ENCODE measurements around the gene CEP164.
"Not testable (repeated sequence)": the region's sequence is repeated elsewhere in the genome, so short reads cannot be mapped to it uniquely, and the experiment has no call there.

The CEP164 gene

GRCh38 chr11:117443266-117444186 is 115.9 kb downstream of the CEP164 start:
- Histone ChIP-seq H3K4me1 (ENCODE audit: control insufficient read depth, insufficient read depth, low read length) (no peaks in the 10 kb centered on the region), H3K4me3 (ENCODE audit: low read length) (no peak overlapping the region), H3K36me3 (ENCODE audit: control insufficient read depth, insufficient read depth, low read length) (no peaks in the 10 kb centered on the region), H3K9ac (ENCODE audit: low read length) (no peak overlapping the region), H3K27me3 (ENCODE audit: control insufficient read depth, insufficient read depth, low read length) (no peaks in the 10 kb centered on the region), H3K27ac (ENCODE audit: low read depth, low read length) (no peak overlapping the region)

GRCh38 chr11:117444256-117444655 is 116.6 kb downstream of the CEP164 start:
- Histone ChIP-seq H3K4me1 (ENCODE audit: control insufficient read depth, insufficient read depth, low read length) (no peaks in the 10 kb centered on the region), H3K4me3 (ENCODE audit: low read length) (no peak overlapping the region), H3K9ac (ENCODE audit: low read length) (no peak overlapping the region), H3K27me3 (ENCODE audit: control insufficient read depth, insufficient read depth, low read length) (no peaks in the 10 kb centered on the region), H3K36me3 (ENCODE audit: control insufficient read depth, insufficient read depth, low read length) (no peaks in the 10 kb centered on the region), H3K27ac (ENCODE audit: low read depth, low read length) (no peak overlapping the region)

- no peak overlapping the region for H3K27ac ChIP-seq (ENCODE audit: low read depth, low read length)
- H3K4me1 ChIP-seq (ENCODE audit: control insufficient read depth, insufficient read depth, low read length): no peaks in the 10 kb centered on the region
- H3K36me3 ChIP-seq (ENCODE audit: control insufficient read depth, insufficient read depth, low read length): no peaks in the 10 kb centered on the region
- H3K27me3 ChIP-seq (ENCODE audit: control insufficient read depth, insufficient read depth, low read length): no peaks in the 10 kb centered on the region
- no peak overlapping the region for H3K9ac ChIP-seq (ENCODE audit: low read length)
- no peak overlapping the region for H3K4me3 ChIP-seq (ENCODE audit: low read length)
Measured at GRCh38 chr11:117444711-117445658, 117.3 kb downstream of the CEP164 start.

GRCh38 chr11:117449111-117449693 is 121.5 kb downstream of the CEP164 start:
- no peak overlapping the region for H3K27ac ChIP-seq (ENCODE audit: low read depth, low read length)
- H3K36me3 ChIP-seq (ENCODE audit: control insufficient read depth, insufficient read depth, low read length): no peaks in the 10 kb centered on the region
- H3K4me3 ChIP-seq (ENCODE audit: low read length): no peak overlapping the region
- no peaks in the 10 kb centered on the region for H3K4me1 ChIP-seq (ENCODE audit: control insufficient read depth, insufficient read depth, low read length)
- H3K27me3 ChIP-seq (ENCODE audit: control insufficient read depth, insufficient read depth, low read length): no peaks in the 10 kb centered on the region
- H3K9ac ChIP-seq (ENCODE audit: low read length): no peak overlapping the region

- H3K4me3 ChIP-seq (ENCODE audit: low read length): no peak overlapping the region
- no peaks in the 10 kb centered on the region for H3K4me1 ChIP-seq (ENCODE audit: control insufficient read depth, insufficient read depth, low read length)
- H3K36me3 ChIP-seq (ENCODE audit: control insufficient read depth, insufficient read depth, low read length): no peaks in the 10 kb centered on the region
- no peaks in the 10 kb centered on the region for H3K27me3 ChIP-seq (ENCODE audit: control insufficient read depth, insufficient read depth, low read length)
- H3K27ac ChIP-seq (ENCODE audit: low read depth, low read length): no peak overlapping the region
- no peak overlapping the region for H3K9ac ChIP-seq (ENCODE audit: low read length)
Measured at GRCh38 chr11:117453886-117454563, 126.4 kb downstream of the CEP164 start.

GRCh38 chr11:117454564-117454917 is 126.9 kb downstream of the CEP164 start:
- Histone ChIP-seq H3K4me1 (ENCODE audit: control insufficient read depth, insufficient read depth, low read length) (no peaks in the 10 kb centered on the region), H3K36me3 (ENCODE audit: control insufficient read depth, insufficient read depth, low read length) (no peaks in the 10 kb centered on the region), H3K4me3 (ENCODE audit: low read length) (no peak overlapping the region), H3K27ac (ENCODE audit: low read depth, low read length) (no peak overlapping the region), H3K27me3 (ENCODE audit: control insufficient read depth, insufficient read depth, low read length) (no peaks in the 10 kb centered on the region), H3K9ac (ENCODE audit: low read length) (no peak overlapping the region)

- Histone ChIP-seq H3K4me3 (ENCODE audit: low read length) (no peak overlapping the region), H3K27me3 (ENCODE audit: control insufficient read depth, insufficient read depth, low read length) (no peaks in the 10 kb centered on the region), H3K27ac (ENCODE audit: low read depth, low read length) (no peak overlapping the region), H3K9ac (ENCODE audit: low read length) (no peak overlapping the region), H3K4me1 (ENCODE audit: control insufficient read depth, insufficient read depth, low read length) (no peaks in the 10 kb centered on the region), H3K36me3 (ENCODE audit: control insufficient read depth, insufficient read depth, low read length) (no peaks in the 10 kb centered on the region)
Measured at GRCh38 chr11:117456027-117456720, 128.5 kb downstream of the CEP164 start.

- not testable (repeated sequence) for H3K27me3 ChIP-seq (ENCODE audit: control insufficient read depth, insufficient read depth, low read length); H3K4me1 ChIP-seq (ENCODE audit: control insufficient read depth, insufficient read depth, low read length); H3K9ac ChIP-seq (ENCODE audit: low read length); H3K27ac ChIP-seq (ENCODE audit: low read depth, low read length); H3K4me3 ChIP-seq (ENCODE audit: low read length); H3K36me3 ChIP-seq (ENCODE audit: control insufficient read depth, insufficient read depth, low read length)
Measured at GRCh38 chr11:117456721-117457029, 129.0 kb downstream of the CEP164 start.

GRCh38 chr11:117457031-117457785 is 129.6 kb downstream of the CEP164 start:
- Histone ChIP-seq H3K27ac (ENCODE audit: low read depth, low read length) (no peak overlapping the region), H3K9ac (ENCODE audit: low read length) (no peak overlapping the region), H3K36me3 (ENCODE audit: control insufficient read depth, insufficient read depth, low read length) (no peaks in the 10 kb centered on the region), H3K27me3 (ENCODE audit: control insufficient read depth, insufficient read depth, low read length) (no peaks in the 10 kb centered on the region), H3K4me1 (ENCODE audit: control insufficient read depth, insufficient read depth, low read length) (no peaks in the 10 kb centered on the region), H3K4me3 (ENCODE audit: low read length) (no peak overlapping the region)

- Histone ChIP-seq H3K27me3 (ENCODE audit: control insufficient read depth, insufficient read depth, low read length) (no peaks in the 10 kb centered on the region), H3K27ac (ENCODE audit: low read depth, low read length) (no peak overlapping the region), H3K9ac (ENCODE audit: low read length) (no peak overlapping the region), H3K4me1 (ENCODE audit: control insufficient read depth, insufficient read depth, low read length) (no peaks in the 10 kb centered on the region), H3K4me3 (ENCODE audit: low read length) (no peak overlapping the region), H3K36me3 (ENCODE audit: control insufficient read depth, insufficient read depth, low read length) (no peaks in the 10 kb centered on the region)
Measured at GRCh38 chr11:117457835-117458234, 130.2 kb downstream of the CEP164 start.
